AG04450 (cell line): ENCODE measurements around the gene LEP. TPM values are rescaled to one million over a fixed set of nuclear protein-coding genes. Genes with fewer than 3 reads are reported as not detected.

Source experiments
- CTCF ChIA-PET: fragments of 300-600, 350-600 bp; formaldehyde crosslinking; extraction: SDS; loops from one replicate; lab custom pipeline; 2022; ENCODE audit warnings: antibody characterized with exemption, inconsistent platforms; lab: Charles Lee
- POLR2A ChIA-PET: fragments of 350-600 bp; formaldehyde crosslinking; extraction: SDS; loops from one replicate; lab custom pipeline; 2021; ENCODE audit warnings: antibody characterized with exemption, inconsistent platforms; lab: Yijun Ruan, JAX
- DNase-seq: peaks from one replicate; pipeline ENCODE4 v3.0.0-alpha.2; 2011; ENCODE audit warnings: low read depth, low spot score
- H3K27ac ChIP-seq: one replicate; pipeline ENCODE4 v1.5.1; 2012; ENCODE audit warnings: low read depth, low read length, control low read depth
- H3K27me3 ChIP-seq: one replicate; pipeline ENCODE4 v1.6.0; 2012; ENCODE audit warnings: low read length; ENCODE audit not compliant: control insufficient read depth, insufficient read depth
- H3K4me3 ChIP-seq: 2 replicates; pipeline ENCODE4 v1.5.1; 2011; ENCODE audit warnings: mild to moderate bottlenecking, low read depth, low read length, control low read depth
- H3K9me3 ChIP-seq: 2 replicates; pipeline ENCODE4 v1.5.1; 2012; ENCODE audit warnings: low read length; ENCODE audit not compliant: control insufficient read depth, insufficient read depth
- polyA plus RNA-seq: library from polyadenylated mRNA; depleted of rRNA; stranded (reverse); fragments of >200 nt; gene quantifications from 2 replicates; pipeline ENCODE4 v1.2.3, GENCODE V29; 2011; rRNA removed
- small RNA-seq: library from RNA; depleted of rRNA; stranded (forward); fragments of <200 nt; gene quantifications from one replicate; pipeline ENCODE3, GENCODE V24; 2012; ENCODE audit warnings: low read depth; ENCODE audit not compliant: insufficient read length
- TF ChIP-seq, protein P1 (sequence below): IDR thresholded peaks from 2 replicates; pipeline ENCODE4 v1.5.1; 2011; ENCODE audit warnings: low read depth, low read length, control low read depth, inconsistent platforms

Gene LEP
- polyA plus RNA-seq, 1 experiment = not detected

GRCh38 chr7:128307061-128307460, 66.0 kb downstream of the LEP start:
- Histone ChIP-seq H3K9me3 (no peaks in the 10 kb centered on the region), H3K27ac (no peak overlapping the region), H3K27me3 (no peaks in the 10 kb centered on the region), H3K4me3 (no peak overlapping the region)
- POLR2A ChIA-PET = no interaction called here
- TF ChIP-seq, protein P1, sequence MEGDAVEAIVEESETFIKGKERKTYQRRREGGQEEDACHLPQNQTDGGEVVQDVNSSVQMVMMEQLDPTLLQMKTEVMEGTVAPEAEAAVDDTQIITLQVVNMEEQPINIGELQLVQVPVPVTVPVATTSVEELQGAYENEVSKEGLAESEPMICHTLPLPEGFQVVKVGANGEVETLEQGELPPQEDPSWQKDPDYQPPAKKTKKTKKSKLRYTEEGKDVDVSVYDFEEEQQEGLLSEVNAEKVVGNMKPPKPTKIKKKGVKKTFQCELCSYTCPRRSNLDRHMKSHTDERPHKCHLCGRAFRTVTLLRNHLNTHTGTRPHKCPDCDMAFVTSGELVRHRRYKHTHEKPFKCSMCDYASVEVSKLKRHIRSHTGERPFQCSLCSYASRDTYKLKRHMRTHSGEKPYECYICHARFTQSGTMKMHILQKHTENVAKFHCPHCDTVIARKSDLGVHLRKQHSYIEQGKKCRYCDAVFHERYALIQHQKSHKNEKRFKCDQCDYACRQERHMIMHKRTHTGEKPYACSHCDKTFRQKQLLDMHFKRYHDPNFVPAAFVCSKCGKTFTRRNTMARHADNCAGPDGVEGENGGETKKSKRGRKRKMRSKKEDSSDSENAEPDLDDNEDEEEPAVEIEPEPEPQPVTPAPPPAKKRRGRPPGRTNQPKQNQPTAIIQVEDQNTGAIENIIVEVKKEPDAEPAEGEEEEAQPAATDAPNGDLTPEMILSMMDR = no peak
- no peak for DNase-seq
- CTCF ChIA-PET = interaction anchor here (0.6 kb wide), 1 partner anchor 15 kb away, joined by 3 read pairs; no protein-coding TSS in a partner anchor

Small RNAs within 50 kb of the gene (small RNA-seq; reads per million reads assigned to genes)
- not detected for gene MIR129-1

Other genes starting within 250 kb of the LEP start
- gene LRRC4, start 209.8 kb upstream of the LEP start, polyA plus RNA-seq = 0.35 and 0.72 TPM in 2 replicates
- 18.8 and 19.0 TPM in 2 replicates for gene RBM28, start 102.6 kb downstream of the LEP start, polyA plus RNA-seq
- gene PRRT4, start 120.4 kb downstream of the LEP start, polyA plus RNA-seq = not detected in 2 replicates
- 43.8 and 56.6 TPM in 2 replicates for gene IMPDH1, start 168.7 kb downstream of the LEP start, polyA plus RNA-seq
- gene HILPDA, start 214.6 kb downstream of the LEP start, polyA plus RNA-seq = 15.9 and 17.8 TPM in 2 replicates
- gene METTL2B, start 235.5 kb downstream of the LEP start, polyA plus RNA-seq = 22.1 and 25.9 TPM in 2 replicates